Loucy (cell line): ENCODE measurements around the gene RAB35.

Experiments used
- EZH2phosphoT487 ChIP-seq: fragments of 200-600 bp; IDR thresholded peaks from 2 replicates; pipeline ENCODE4 v1.6.1; 2018; ENCODE audit warnings: antibody characterized with exemption, mild to moderate bottlenecking, moderate library complexity, borderline replicate concordance
- TF ChIP-seq, protein P1 (sequence below): fragments of 200-600 bp; sonication (generic); conservative IDR thresholded peaks from 2 replicates; pipeline ENCODE4 v1.5.1; 2014; ENCODE audit warnings: mild to moderate bottlenecking, antibody characterized with exemption, low read length

- TF ChIP-seq, protein P1, sequence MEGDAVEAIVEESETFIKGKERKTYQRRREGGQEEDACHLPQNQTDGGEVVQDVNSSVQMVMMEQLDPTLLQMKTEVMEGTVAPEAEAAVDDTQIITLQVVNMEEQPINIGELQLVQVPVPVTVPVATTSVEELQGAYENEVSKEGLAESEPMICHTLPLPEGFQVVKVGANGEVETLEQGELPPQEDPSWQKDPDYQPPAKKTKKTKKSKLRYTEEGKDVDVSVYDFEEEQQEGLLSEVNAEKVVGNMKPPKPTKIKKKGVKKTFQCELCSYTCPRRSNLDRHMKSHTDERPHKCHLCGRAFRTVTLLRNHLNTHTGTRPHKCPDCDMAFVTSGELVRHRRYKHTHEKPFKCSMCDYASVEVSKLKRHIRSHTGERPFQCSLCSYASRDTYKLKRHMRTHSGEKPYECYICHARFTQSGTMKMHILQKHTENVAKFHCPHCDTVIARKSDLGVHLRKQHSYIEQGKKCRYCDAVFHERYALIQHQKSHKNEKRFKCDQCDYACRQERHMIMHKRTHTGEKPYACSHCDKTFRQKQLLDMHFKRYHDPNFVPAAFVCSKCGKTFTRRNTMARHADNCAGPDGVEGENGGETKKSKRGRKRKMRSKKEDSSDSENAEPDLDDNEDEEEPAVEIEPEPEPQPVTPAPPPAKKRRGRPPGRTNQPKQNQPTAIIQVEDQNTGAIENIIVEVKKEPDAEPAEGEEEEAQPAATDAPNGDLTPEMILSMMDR: no peak
- no peak for TF ChIP-seq EZH2phosphoT487
Measured at GRCh38 chr12:120067084-120067869, 49.3 kb downstream of the RAB35 start.
